ENCODE measurements around the gene STARD13. TPM values are rescaled to one million over a fixed set of nuclear protein-coding genes. Genes with fewer than 3 reads are reported as not detected.
"Not testable (repeated sequence)": the region's sequence is repeated elsewhere in the genome, so short reads cannot be mapped to it uniquely, and the experiment has no call there.

The STARD13 gene
- polyA plus RNA-seq, 1 experiment = 21.2 TPM

GRCh38 chr13:33178209-33178840 is 107.2 kb downstream of the STARD13 start:
- no peak overlapping the region for H3K4me3 ChIP-seq (ENCODE audit: low read depth, low read length)
- POLR2A ChIA-PET = no interaction called here
- TF ChIP-seq, protein P1, sequence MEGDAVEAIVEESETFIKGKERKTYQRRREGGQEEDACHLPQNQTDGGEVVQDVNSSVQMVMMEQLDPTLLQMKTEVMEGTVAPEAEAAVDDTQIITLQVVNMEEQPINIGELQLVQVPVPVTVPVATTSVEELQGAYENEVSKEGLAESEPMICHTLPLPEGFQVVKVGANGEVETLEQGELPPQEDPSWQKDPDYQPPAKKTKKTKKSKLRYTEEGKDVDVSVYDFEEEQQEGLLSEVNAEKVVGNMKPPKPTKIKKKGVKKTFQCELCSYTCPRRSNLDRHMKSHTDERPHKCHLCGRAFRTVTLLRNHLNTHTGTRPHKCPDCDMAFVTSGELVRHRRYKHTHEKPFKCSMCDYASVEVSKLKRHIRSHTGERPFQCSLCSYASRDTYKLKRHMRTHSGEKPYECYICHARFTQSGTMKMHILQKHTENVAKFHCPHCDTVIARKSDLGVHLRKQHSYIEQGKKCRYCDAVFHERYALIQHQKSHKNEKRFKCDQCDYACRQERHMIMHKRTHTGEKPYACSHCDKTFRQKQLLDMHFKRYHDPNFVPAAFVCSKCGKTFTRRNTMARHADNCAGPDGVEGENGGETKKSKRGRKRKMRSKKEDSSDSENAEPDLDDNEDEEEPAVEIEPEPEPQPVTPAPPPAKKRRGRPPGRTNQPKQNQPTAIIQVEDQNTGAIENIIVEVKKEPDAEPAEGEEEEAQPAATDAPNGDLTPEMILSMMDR (IDR thresholded peaks at IDR 0.05; ENCODE audit: insufficient read depth, low read depth, low read length) = no peak
- peaks cover 1% of the 10 kb centered on the region; the same call in 1 of the 2 replicates for H3K36me3 ChIP-seq (ENCODE audit: control insufficient read depth, insufficient read depth, low read length)
- DNase-seq (ENCODE audit: low read depth) = no peak
- no peaks in the 10 kb centered on the region for H3K27me3 ChIP-seq (ENCODE audit: control insufficient read depth, insufficient read depth, low read length)
- CTCF ChIA-PET = no interaction called here

GRCh38 chr13:33177340-33178208 is 108.0 kb downstream of the STARD13 start:
- POLR2A ChIA-PET; H3K4me3 ChIP-seq (ENCODE audit: low read depth, low read length); DNase-seq (ENCODE audit: low read depth); H3K36me3 ChIP-seq (ENCODE audit: control insufficient read depth, insufficient read depth, low read length); CTCF ChIA-PET; H3K27me3 ChIP-seq (ENCODE audit: control insufficient read depth, insufficient read depth, low read length): not testable (repeated sequence)

DNA sequence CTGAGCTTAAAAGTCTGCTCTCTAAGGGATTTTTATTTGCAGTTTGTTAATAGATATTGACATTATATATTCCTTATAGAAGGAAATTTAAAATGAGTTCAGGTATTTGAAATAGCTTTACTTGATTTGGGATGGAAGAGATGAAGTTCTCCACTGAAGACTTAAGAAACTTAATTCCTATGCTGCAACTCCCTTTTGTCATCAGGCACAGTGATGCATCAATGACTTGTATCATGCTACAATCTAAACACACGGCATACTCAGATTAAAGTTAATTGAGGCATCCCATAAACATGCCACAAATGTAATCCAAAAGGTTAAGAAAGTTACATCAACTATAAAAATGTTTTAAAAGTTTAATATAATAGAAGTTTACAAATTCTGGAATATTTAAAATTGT is 109.0 kb downstream of the STARD13 start:
- Histone ChIP-seq H3K36me3 (ENCODE audit: control insufficient read depth, insufficient read depth, low read length) (peaks cover 3% of the 10 kb centered on the region; the same call in 1 of the 2 replicates), H3K4me3 (ENCODE audit: low read depth, low read length) (no peak overlapping the region), H3K27me3 (ENCODE audit: control insufficient read depth, insufficient read depth, low read length) (no peaks in the 10 kb centered on the region)
- ChIA-PET CTCF (interaction anchor here (0.6 to 1.6 kb wide), 5 partner anchors 9 to 637 kb away, joined by 3 to 5 read pairs (median 4); no protein-coding TSS in a partner anchor), POLR2A (no interaction called here)
- TF ChIP-seq, protein P1 (IDR thresholded peaks at IDR 0.05; ENCODE audit: insufficient read depth, low read depth, low read length) = no peak
- no peak for DNase-seq (ENCODE audit: low read depth)

GRCh38 chr13:33175991-33176390 is 109.6 kb downstream of the STARD13 start:
- Histone ChIP-seq H3K4me3 (ENCODE audit: low read depth, low read length) (no peak overlapping the region), H3K27me3 (ENCODE audit: control insufficient read depth, insufficient read depth, low read length) (no peaks in the 10 kb centered on the region), H3K36me3 (ENCODE audit: control insufficient read depth, insufficient read depth, low read length) (peaks cover 3% of the 10 kb centered on the region; the same call in 1 of the 2 replicates)
- ChIA-PET CTCF (interaction anchor here (0.6 to 1.6 kb wide), 5 partner anchors 8 to 637 kb away, joined by 3 to 5 read pairs (median 4); no protein-coding TSS in a partner anchor), POLR2A (no interaction called here)
- TF ChIP-seq, protein P1 (IDR thresholded peaks at IDR 0.05; ENCODE audit: insufficient read depth, low read depth, low read length) = no peak
- DNase-seq (ENCODE audit: low read depth) = no peak

GRCh38 chr13:33174931-33175330 is 110.6 kb downstream of the STARD13 start:
- H3K4me3 ChIP-seq (ENCODE audit: low read depth, low read length) = no peak overlapping the region
- CTCF ChIA-PET = no interaction called here
- H3K36me3 ChIP-seq (ENCODE audit: control insufficient read depth, insufficient read depth, low read length) = peaks cover 3% of the 10 kb centered on the region; the same call in 1 of the 2 replicates
- POLR2A ChIA-PET = no interaction called here
- H3K27me3 ChIP-seq (ENCODE audit: control insufficient read depth, insufficient read depth, low read length) = no peaks in the 10 kb centered on the region
- DNase-seq (ENCODE audit: low read depth) = no peak
- TF ChIP-seq, protein P1 (IDR thresholded peaks at IDR 0.05; ENCODE audit: insufficient read depth, low read depth, low read length) = no peak

All from BJ (cell line).